Bronchial epithelial cell (primary cell): Measurements from ENCODE around the gene SCARF2. TPM values are rescaled to one million over a fixed set of nuclear protein-coding genes. Genes with fewer than 3 reads are reported as not detected.

ENCODE experiments used
- total RNA-seq: library from RNA; depleted of rRNA; stranded (reverse); fragments of >200 nt; gene quantifications from 2 replicates; pipeline ENCODE4 v1.2.1, GENCODE V29; 2014

The SCARF2 gene
- total RNA-seq, 1 donor from 2014 or later, result 0.53 TPM

Other genes with a start within 250 kb of the SCARF2 start
- gene RTN4R, start 169.5 kb downstream of the SCARF2 start, total RNA-seq, result 2.6 and 2.8 TPM in 2 replicates
- gene DGCR6L, start 117.8 kb downstream of the SCARF2 start, total RNA-seq, result 27.4 and 37.5 TPM in 2 replicates
- 7.8 and 15.5 TPM in 2 replicates for gene ZNF74, start 43.7 kb downstream of the SCARF2 start, total RNA-seq
- 15.7 and 17.1 TPM in 2 replicates for gene KLHL22, start 58.0 kb upstream of the SCARF2 start, total RNA-seq
- 20.5 and 22.5 TPM in 2 replicates for gene MED15, start 69.8 kb upstream of the SCARF2 start, total RNA-seq